A673 (cell line): ENCODE results near the gene ADAM29. TPM values are rescaled to one million over a fixed set of nuclear protein-coding genes. Genes with fewer than 3 reads are reported as not detected.
"Not testable (repeated sequence)": the region's sequence is repeated elsewhere in the genome, so short reads cannot be mapped to it uniquely, and the experiment has no call there.

Source experiments
- BruUV-seq: library from RNA; stranded (reverse); fragments of 400-500 nt; replicated peaks from 2 replicates; lab custom pipeline; 2021; lab: Mats Ljungman, UMichigan
- CTCF ChIA-PET: fragments of 300-600 bp; sonication (Branson Sonifier 250); formaldehyde crosslinking; loops from one replicate; lab custom pipeline; 2022; ENCODE audit warnings: antibody characterized with exemption; lab: Charles Lee
- POLR2A ChIA-PET: fragments of 300-600 bp; sonication (Branson Sonifier 250); formaldehyde crosslinking; loops from one replicate; lab custom pipeline; 2022; ENCODE audit warnings: antibody characterized with exemption; ENCODE audit not compliant: low non-redundant PET; lab: Charles Lee
- DNase-seq: peaks from one replicate; pipeline ENCODE4 v3.0.0-alpha.2; 2015; ENCODE audit warnings: low spot score
- H3K27ac ChIP-seq: fragments of 200-600 bp; sonication (generic); 2 replicates; pipeline ENCODE4 v1.5.1; 2016; ENCODE audit warnings: mixed run types, low read depth, mild to moderate bottlenecking, mixed read lengths, antibody characterized with exemption, low read length; ENCODE audit not compliant: poor library complexity, severe bottlenecking
- H3K27me3 ChIP-seq: fragments of 200-600 bp; sonication (generic); replicated peaks from 2 replicates; pipeline ENCODE4 v1.6.1; 2017; ENCODE audit warnings: mixed run types, low read depth, mild to moderate bottlenecking, mixed read lengths, antibody characterized with exemption, low read length; ENCODE audit not compliant: insufficient read depth, poor library complexity
- H3K36me3 ChIP-seq: fragments of 200-600 bp; sonication (generic); 2 replicates; pipeline ENCODE4 v1.6.1; 2016; ENCODE audit warnings: mixed run types, mild to moderate bottlenecking, mixed read lengths, antibody characterized with exemption, low read length; ENCODE audit not compliant: insufficient read depth, poor library complexity, severe bottlenecking
- H3K4me1 ChIP-seq: fragments of 200-600 bp; sonication (generic); 2 replicates; pipeline ENCODE4 v1.6.1; 2017; ENCODE audit warnings: mixed run types, mild to moderate bottlenecking, mixed read lengths, antibody characterized with exemption, low read length; ENCODE audit not compliant: insufficient read depth, poor library complexity, severe bottlenecking
- H3K4me3 ChIP-seq: fragments of 200-600 bp; sonication (generic); 2 replicates; pipeline ENCODE4 v1.5.1; 2016; ENCODE audit warnings: low read depth, mixed run types, mild to moderate bottlenecking, mixed read lengths, low read length; ENCODE audit not compliant: poor library complexity, severe bottlenecking
- H3K9me3 ChIP-seq: fragments of 200-600 bp; sonication (generic); 2 replicates; pipeline ENCODE4 v1.6.1; 2016; ENCODE audit warnings: mixed run types, low read depth, mild to moderate bottlenecking, mixed read lengths, antibody characterized with exemption, low read length; ENCODE audit not compliant: poor library complexity, severe bottlenecking
- CTCF ChIP-seq: fragments of 300-800, 200-600 bp; sonication (generic); conservative IDR thresholded peaks from 2 replicates; pipeline ENCODE4 v1.5.1; 2017; ENCODE audit warnings: low read depth, mild to moderate bottlenecking, antibody characterized with exemption, low read length, moderate library complexity, mixed read lengths
- intact Hi-C: fragments of 100-400 bp; cut with micrococcal nuclease; formaldehyde crosslinking; loops from one replicate; pipeline ENCODE4 v1.10.0; 2022; ENCODE audit not compliant: unreplicated experiment
- total RNA-seq: library from RNA; stranded (reverse); gene quantifications from 2 replicates; pipeline ENCODE4 v1.2.3, GENCODE V29; 2021

The ADAM29 gene
- total RNA-seq, 1 experiment from 2014 or later = not detected

GRCh38 chr4:175017751-175018150, 99.6 kb downstream of the ADAM29 start:
- CTCF ChIA-PET = no interaction called here
- POLR2A ChIA-PET = no interaction called here
- Histone ChIP-seq H3K9me3 (no peaks in the 10 kb centered on the region), H3K36me3 (no peaks in the 10 kb centered on the region), H3K27ac (no peak overlapping the region), H3K27me3 (no peaks in the 10 kb centered on the region), H3K4me1 (no peaks in the 10 kb centered on the region), H3K4me3 (no peak overlapping the region)
- BruUV-seq = no TSS peak
- no peak for DNase-seq
- TF ChIP-seq CTCF = no peak
- intact Hi-C loops = no loop called here

- H3K27me3 ChIP-seq, CTCF ChIA-PET, POLR2A ChIA-PET, intact Hi-C loops, H3K27ac ChIP-seq, DNase-seq, H3K4me1 ChIP-seq, H3K4me3 ChIP-seq, BruUV-seq, H3K9me3 ChIP-seq, H3K36me3 ChIP-seq: not testable (repeated sequence)
These were observed 101.3 kb downstream of the ADAM29 start for GRCh38 chr4:175019447-175019846.

Other genes starting within 250 kb of the ADAM29 start
- gene GLRA3, start 89.1 kb upstream of the ADAM29 start, total RNA-seq = 0.06 TPM in 1 of 2 replicates, not detected in the other